Lower leg skin (tissue), 3 donors: Measurements from ENCODE around the gene FILIP1L.

ENCODE experiments used
- POLR2A ChIP-seq, 2 donors: fragments of 450-650 bp; IDR thresholded peaks; one replicate each; pipeline ENCODE4 v1.6.1; 2016 to 2017; ENCODE audit warnings: antibody characterized with exemption in 2 of 2, mild to moderate bottlenecking in 1 of 2, moderate library complexity in 1 of 2
- TF ChIP-seq, protein P1 (sequence below), 3 donors: fragments of 450-650 bp; IDR thresholded peaks; one replicate each; pipeline ENCODE4 v1.5.1; 2016; ENCODE audit warnings: antibody characterized with exemption in 3 of 3, mild to moderate bottlenecking in 3 of 3, moderate library complexity in 2 of 3

DNA sequence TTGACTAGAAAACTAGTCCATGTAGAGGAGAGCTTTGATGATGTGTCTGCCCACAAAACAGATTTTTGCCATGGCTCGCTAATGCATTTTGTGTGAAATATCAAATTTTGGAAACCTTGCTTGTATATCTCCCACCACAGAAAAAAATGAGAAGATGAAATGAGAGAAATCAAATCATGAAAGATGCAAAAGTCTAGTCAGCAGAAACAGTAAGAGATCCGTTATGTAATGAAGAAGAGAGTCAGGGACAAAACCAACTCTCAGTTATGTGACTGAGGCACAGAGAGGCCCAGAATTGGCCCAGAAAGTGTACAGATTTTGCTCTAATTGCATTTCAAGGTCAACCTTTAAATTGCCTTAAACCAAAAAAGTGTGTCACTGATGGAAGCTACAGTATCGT, 107.0 kb downstream of the FILIP1L start:
- TF ChIP-seq POLR2A (IDR thresholded peaks at IDR 0.05) = no peak
- TF ChIP-seq, protein P1, sequence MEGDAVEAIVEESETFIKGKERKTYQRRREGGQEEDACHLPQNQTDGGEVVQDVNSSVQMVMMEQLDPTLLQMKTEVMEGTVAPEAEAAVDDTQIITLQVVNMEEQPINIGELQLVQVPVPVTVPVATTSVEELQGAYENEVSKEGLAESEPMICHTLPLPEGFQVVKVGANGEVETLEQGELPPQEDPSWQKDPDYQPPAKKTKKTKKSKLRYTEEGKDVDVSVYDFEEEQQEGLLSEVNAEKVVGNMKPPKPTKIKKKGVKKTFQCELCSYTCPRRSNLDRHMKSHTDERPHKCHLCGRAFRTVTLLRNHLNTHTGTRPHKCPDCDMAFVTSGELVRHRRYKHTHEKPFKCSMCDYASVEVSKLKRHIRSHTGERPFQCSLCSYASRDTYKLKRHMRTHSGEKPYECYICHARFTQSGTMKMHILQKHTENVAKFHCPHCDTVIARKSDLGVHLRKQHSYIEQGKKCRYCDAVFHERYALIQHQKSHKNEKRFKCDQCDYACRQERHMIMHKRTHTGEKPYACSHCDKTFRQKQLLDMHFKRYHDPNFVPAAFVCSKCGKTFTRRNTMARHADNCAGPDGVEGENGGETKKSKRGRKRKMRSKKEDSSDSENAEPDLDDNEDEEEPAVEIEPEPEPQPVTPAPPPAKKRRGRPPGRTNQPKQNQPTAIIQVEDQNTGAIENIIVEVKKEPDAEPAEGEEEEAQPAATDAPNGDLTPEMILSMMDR (IDR thresholded peaks at IDR 0.05) = no peak
